GM20431 (cell line): ENCODE measurements around the gene HEATR3.
"Not testable (repeated sequence)": the region's sequence is repeated elsewhere in the genome, so short reads cannot be mapped to it uniquely, and the experiment has no call there.

ENCODE experiments used
- in situ Hi-C: fragments of 300-500 bp; cut with MseI, MboI; formaldehyde crosslinking; loops from one replicate; pipeline ENCODE4 v1.15.0; 2020; ENCODE audit warnings: low sequenced_read_pairs; ENCODE audit not compliant: unreplicated experiment

The HEATR3 gene

DNA sequence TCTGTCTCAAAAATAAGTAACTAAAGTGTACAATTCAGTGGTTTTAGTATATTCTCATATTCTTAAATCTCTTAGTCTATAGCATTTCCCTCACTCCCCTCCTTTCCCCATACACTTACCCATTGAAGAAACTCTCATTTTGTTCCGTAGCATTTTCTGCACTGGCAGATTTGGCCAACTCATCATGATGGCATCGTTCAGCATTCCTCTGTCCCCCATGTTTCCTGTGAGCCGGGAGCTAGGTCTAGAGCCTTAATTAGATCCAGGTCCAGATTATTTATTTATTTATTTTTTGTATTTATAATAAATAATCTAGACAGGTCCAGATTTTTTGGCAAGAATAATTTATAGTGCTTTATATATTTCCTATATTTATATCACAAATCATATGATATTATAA is 31.0 kb downstream of the HEATR3 start:
- in situ Hi-C loops: no loop called here

DNA sequence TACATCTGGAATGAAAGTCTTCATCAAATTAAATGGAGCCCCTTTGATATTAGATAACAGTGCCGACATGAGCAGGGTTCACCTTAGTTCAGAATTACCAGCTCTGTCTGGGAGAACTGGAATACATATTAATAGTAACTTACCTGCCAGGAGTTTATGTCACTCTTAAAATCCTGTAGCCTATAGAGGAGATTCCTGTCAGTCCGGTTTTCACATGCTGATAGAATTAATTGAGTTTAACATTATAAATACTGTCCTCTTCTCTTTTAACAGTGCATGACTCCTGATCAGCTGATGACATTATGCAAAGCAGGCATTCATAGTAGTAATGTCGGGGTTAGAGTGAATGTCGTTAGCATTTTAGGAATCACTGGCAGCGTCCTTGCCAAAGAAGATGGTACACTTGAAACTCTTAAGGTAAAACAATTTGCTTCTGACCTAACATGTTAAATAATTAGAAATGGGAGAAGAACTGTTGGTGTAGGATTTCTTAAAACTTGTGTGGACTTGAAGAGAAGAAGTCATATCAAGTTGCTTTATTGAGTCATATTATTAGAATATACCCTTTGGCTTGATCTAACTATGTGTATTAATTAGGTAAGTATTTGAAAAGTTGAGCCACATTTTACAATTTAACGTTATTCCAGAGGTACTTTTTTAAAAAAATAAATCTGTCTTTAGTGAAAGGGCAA is 34.3 kb downstream of the HEATR3 start:
- in situ Hi-C loops: no loop called here

DNA sequence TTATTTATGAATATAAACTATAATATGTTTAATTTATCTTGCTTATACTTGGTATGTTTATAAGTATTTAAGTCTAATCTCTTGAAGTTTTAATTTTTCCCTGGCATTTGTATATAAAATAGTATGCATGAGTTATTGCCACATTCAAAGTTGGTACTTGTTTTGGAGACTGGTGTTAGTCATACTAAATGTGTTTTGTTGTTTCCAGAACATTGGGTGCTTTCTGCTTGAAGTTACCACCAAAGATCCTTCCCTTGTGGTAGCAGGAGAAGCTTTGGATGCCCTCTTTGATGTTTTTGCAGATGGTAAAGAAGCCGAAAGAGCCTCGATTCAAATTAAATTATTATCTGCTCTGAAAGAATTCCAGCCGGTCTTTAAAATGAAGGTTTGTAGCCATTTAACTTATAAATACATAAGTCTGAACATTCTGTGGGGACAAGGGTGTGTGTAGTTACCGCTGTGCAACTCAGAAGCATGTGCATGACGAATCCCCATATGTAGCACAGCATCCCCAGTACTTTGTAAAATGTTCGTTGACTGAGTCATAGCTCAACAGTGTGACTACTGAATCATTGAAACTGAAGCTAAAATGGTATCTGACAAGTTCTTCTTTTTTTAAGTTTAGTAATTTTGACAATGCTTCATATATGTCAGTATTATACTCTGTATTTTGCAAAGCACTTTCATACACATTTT is 36.4 kb downstream of the HEATR3 start:
- in situ Hi-C loops: no loop called here

GRCh38 chr16:50103764-50104163 is 38.0 kb downstream of the HEATR3 start:
- in situ Hi-C loops: no loop called here

GRCh38 chr16:50114357-50115129 is 48.8 kb downstream of the HEATR3 start:
- in situ Hi-C loops: no loop called here

DNA sequence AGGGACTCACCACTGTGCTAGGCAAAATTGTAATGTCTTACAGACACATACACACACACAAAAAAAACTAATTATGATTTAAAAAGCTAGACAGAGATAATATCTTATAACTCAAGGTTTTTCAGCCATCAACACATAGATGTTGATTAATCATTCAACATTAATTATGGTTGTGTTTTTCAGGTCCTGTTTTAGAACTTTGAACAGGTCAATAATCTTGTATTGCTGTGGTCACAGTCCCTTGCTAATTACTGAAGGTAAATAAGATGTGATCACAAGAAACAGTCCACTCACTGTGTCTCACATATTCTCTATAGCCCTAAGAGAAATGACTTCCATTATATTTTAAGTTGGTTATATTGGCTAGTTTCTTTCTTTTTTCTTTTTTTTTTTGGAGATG is 54.9 kb downstream of the HEATR3 start:
- in situ Hi-C loops: no loop called here

GRCh38 chr16:50121278-50121677 is 55.5 kb downstream of the HEATR3 start:
- in situ Hi-C loops: no loop called here

GRCh38 chr16:50121721-50122445 is 56.1 kb downstream of the HEATR3 start:
- in situ Hi-C loops: no loop called here

DNA sequence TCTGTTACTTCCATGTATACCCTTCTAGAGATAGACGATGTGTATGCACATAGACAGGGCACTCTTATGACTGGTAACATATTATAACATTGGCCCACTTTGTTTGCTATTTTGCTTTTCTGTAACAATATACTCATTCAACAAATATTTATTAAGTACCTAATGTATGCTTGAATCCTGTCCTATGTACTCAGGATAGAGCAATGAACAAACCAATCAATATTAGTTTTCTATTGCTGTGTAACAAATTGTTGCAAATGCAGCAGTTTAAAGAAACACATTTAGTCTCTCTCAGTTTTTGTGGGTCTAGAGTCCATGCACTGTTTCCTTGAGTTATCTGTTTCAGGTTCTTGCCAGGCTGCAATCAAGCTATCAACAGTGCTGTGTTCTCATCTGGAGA is 57.6 kb downstream of the HEATR3 start:
- in situ Hi-C loops: no loop called here

- in situ Hi-C loops: no loop called here
Observed at GRCh38 chr16:50124769-50125168, 59.0 kb downstream of the HEATR3 start.

- in situ Hi-C loops: no loop called here
Observed at GRCh38 chr16:50126183-50126582, 60.4 kb downstream of the HEATR3 start.

DNA sequence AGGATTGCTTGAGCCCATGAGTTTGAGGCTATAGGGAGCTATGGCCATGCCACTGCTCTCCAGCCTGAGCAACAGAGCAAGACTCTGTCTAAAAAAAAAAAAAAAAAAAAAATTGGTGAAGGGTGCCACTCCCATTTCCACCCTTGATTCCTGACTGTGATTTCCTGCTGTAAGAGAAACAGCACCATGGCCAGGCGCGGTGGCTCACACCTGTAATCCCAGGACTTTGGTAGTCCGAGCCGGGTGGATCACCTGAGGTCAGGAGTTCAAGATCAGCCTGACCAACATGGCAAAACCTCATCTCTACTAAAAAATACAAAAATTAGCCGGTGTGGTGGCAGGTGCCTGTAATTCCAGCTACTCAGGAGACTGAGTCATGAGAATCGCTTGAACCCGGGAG is 66.8 kb downstream of the HEATR3 start:
- in situ Hi-C loops: not testable (repeated sequence)

DNA sequence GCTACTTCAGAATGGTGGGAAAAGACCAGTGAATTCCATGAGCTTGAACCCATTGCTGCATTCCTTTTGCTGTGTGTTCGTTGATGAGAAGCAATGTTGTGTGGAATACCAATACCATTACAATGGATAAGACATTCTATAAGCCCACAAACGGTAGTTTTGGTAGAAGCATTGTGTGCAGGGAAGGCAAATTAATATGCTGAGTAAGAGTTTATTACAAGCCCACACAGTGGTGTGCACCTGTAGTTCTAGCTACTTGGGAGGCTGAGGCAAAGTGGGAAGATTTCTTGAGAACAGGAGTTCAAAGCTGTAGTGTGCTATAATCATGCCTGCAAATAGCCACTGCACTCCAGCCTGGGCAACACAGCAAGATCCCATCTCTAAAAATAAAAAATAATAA is 67.4 kb downstream of the HEATR3 start:
- in situ Hi-C loops: no loop called here

- in situ Hi-C loops: no loop called here
Observed at GRCh38 chr16:50136399-50136798, 70.6 kb downstream of the HEATR3 start.

DNA sequence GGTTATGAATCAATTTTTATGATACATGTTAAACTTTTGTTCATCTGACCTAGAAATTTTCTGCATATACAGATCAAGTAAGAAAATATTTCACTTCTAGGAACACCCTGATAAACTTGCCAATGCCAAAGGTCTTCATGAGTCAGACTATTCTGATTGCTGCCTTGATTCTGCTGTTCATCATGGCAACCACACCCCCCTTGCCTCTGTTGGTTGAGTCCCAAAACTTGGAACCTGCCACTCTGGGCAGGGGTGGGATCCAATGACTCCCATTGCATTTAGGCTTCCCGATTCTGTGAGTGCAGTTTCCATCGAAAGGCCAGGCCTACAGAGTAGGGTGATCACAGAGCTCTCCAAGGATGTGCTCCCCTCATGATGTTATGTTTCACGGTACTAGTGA is 71.5 kb downstream of the HEATR3 start:
- in situ Hi-C loops: no loop called here

DNA sequence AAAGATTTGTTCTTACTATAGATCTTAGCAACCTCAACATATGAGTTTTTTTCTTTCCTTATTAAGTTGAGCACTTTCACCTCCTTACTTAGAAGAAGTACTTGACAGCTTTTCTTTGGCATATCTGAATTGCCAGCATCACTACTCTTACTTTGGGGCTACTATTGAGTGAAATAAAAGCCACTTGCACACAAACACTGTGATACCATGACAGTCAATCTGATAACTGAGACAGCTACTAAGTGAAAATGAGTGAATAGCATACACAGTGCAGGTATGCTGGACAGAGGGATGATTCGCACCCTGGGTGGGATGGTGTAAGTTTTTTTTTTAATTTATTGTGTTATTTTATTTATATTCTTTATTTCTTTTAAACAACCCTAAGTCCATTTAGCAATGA is 73.8 kb downstream of the HEATR3 start:
- in situ Hi-C loops: no loop called here

DNA sequence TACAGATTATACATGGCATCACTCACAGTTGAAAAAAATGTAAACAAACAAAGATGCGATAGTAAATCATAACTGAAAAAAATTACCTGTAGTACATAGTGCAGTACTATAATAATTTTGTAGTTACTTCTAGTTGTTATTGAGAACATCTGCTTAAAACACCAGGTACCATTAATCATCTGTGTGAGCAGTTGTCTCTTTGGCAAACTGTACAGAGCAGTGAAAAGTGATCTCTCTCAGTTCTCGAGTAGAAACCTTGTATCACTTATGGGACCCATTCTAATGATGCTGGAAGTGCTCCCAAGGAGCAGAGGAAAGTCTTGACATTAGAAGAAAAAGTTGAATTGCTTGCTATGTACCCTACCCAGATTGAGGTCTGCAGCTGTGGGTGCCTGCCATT is 78.4 kb downstream of the HEATR3 start:
- in situ Hi-C loops: no loop called here

DNA sequence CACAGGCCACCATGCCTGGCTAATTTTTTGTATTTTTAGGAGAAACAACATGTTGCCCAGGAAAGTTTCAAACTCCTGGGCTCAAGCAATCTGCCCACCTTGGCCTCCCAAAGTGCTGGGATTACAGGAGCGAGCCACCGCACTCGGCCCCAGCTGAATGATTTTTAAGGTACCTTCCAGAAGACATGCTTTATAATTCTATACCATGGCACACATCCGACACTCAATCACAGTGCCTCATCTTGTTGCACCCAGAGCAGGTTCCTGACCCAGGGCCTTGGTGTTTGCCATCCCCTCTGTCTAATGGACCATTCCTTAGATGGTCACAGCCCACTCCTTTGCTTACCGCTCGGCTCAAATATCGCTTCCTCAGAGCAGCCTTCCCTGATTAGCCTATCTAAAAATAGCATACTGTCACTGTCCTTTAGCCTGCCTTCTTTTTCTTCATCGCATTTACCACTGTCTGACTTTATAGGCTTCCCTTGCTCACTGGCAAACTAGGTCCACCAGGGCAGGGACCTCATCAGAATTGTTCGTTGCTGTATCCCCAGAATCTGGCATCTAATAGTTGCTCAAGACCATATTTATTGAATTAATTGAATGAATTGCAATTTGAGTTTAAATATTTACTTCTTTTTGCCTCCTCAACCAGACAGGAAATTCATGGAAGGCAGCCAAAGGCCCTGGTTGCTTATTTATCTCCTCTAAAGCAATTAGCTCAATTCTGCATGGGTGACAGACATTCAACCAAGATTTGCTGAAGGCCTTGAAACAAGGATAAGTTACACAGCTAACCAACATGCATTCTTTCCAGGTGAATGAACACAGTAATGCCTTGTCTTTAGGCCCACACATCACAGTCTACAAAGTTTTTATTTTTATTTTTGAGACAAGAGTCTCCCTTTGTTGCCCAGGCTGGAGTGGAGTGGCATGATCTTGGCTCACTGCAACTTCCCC is 81.0 kb downstream of the HEATR3 start:
- in situ Hi-C loops: no loop called here

- in situ Hi-C loops: loop anchor here (10.0 kb wide), 1 partner anchor 53 kb away; no protein-coding TSS in a partner anchor
Observed at GRCh38 chr16:50151322-50151721, 85.6 kb downstream of the HEATR3 start.
